ENCODE results near the gene BTBD7.

DNA sequence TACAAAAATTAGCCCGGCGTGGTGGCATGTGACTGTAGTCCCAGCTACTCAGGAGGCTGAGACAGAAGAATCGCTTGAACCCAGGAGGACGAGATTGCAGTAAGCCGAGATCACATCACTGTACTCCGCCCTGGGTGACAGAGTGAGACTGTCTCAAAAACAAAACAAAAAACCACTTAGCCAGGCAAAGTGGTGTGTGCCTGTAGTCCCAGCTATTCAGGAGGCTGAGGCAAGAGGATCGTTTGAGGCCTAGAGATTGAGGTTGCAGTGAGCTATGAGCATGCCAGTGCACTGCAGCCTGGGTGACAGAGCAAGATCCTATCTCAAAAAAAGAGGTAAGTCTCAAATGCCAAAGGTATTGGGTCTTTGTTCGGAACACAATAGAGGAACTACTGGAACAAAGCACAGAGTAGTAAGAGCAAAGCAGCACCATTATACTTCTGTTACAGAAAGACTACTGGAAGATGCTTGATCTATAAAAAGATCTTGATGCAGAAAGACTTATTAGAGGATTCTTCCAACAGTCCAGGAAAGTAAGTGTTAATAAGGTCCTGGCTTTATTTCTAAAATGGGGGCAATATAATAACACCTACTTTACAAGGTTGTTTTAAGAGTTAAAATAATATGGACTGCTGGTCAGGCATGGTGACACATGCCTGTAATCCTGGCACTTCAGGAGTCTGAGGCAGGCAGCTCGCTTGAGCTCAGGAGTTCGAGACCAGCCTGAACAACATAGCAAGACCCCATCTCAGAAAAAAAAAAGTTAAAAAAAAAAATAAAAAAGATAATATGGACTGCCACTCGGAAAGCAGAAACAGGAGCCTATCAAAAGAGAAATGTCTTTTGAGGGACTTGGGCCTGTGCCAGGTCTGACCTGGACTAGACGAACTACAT lies 29.9 kb downstream of the BTBD7 start:
- no peak for TF ChIP-seq EZH2 (IDR thresholded peaks at IDR 0.05)
- no peak for TF ChIP-seq POLR2AphosphoS5 (IDR thresholded peaks at IDR 0.05; ENCODE audit: borderline replicate concordance, low read depth, low read length)
- TF ChIP-seq FOXP2 (optimal IDR thresholded peaks at IDR 0.05; ENCODE audit: control extremely low read depth, extremely low read length, insufficient read depth), result no peak

Data from SK-N-MC (cell line).